GM23338 (cell line): ENCODE results near the gene PWP2. TPM values are rescaled to one million over a fixed set of nuclear protein-coding genes. Genes with fewer than 3 reads are reported as not detected.

Source experiments
- ATAC-seq: fragments of 200-7000 bp; cut with Tn5 transposase; 3 replicates; pipeline ENCODE4 v1.9.1; 2020
- DNase-seq: peaks from one replicate; pipeline ENCODE4 v3.0.0-alpha.2; 2015; ENCODE audit warnings: low spot score
- H2AFZ ChIP-seq: fragments of 200-600 bp; sonication (generic); 2 replicates; pipeline ENCODE4 v1.8.0; 2016; ENCODE audit warnings: antibody characterized with exemption, mild to moderate bottlenecking, moderate library complexity
- H3F3A ChIP-seq: fragments of 200-600 bp; sonication (generic); replicated peaks from 2 replicates; pipeline ENCODE4 v1.8.0; 2017; ENCODE audit warnings: antibody characterized with exemption, mixed run types, low read depth
- H3K27ac ChIP-seq: fragments of 200-600 bp; sonication (generic); 2 replicates; pipeline ENCODE4 v1.6.1; 2016; ENCODE audit warnings: low read depth
- H3K27me3 ChIP-seq: fragments of 200-600 bp; sonication (generic); 2 replicates; pipeline ENCODE4 v1.8.0; 2016; ENCODE audit warnings: mild to moderate bottlenecking, mixed run types, moderate library complexity; ENCODE audit not compliant: insufficient read depth
- H3K36me3 ChIP-seq: fragments of 200-600 bp; sonication (generic); 2 replicates; pipeline ENCODE4 v1.8.0; 2016; ENCODE audit warnings: mild to moderate bottlenecking; ENCODE audit not compliant: insufficient read depth
- H3K4me1 ChIP-seq: fragments of 200-600 bp; sonication (generic); 2 replicates; pipeline ENCODE4 v1.8.0; 2016; ENCODE audit warnings: mild to moderate bottlenecking, moderate library complexity; ENCODE audit not compliant: insufficient read depth
- H3K4me2 ChIP-seq: fragments of 200-600 bp; sonication (generic); 2 replicates; pipeline ENCODE4 v1.7.1; 2017; ENCODE audit warnings: mixed run types
- H3K4me3 ChIP-seq: fragments of 200-600 bp; sonication (generic); 2 replicates; pipeline ENCODE4 v1.6.1; 2016; ENCODE audit warnings: mixed run types
- H3K79me2 ChIP-seq: fragments of 200-600 bp; sonication (generic); replicated peaks from 2 replicates; pipeline ENCODE4 v1.8.0; 2017; ENCODE audit warnings: mild to moderate bottlenecking; ENCODE audit not compliant: insufficient read depth
- H3K9me2 ChIP-seq: fragments of 200-600 bp; sonication (generic); 2 replicates; pipeline ENCODE4 v1.8.0; 2017; ENCODE audit not compliant: insufficient read depth
- H4K20me1 ChIP-seq: fragments of 200-600 bp; sonication (generic); replicated peaks from 2 replicates; pipeline ENCODE4 v1.8.0; 2017; ENCODE audit warnings: mild to moderate bottlenecking; ENCODE audit not compliant: insufficient read depth
- H3K27ac Mint-ChIP-seq: 2 replicates; pipeline ENCODE4 v1.8.0; 2020; ENCODE audit warnings: inconsistent platforms, mild to moderate bottlenecking, moderate library complexity, mixed read lengths
- H3K27me3 Mint-ChIP-seq: 3 replicates; pipeline ENCODE4 v1.8.0; 2022; ENCODE audit warnings: low read depth, mild to moderate bottlenecking, moderate library complexity, mixed read lengths, inconsistent platforms; ENCODE audit not compliant: insufficient read depth, poor library complexity
- H3K36me3 Mint-ChIP-seq: 3 replicates; pipeline ENCODE4 v1.8.0; 2021; ENCODE audit warnings: low read depth, mild to moderate bottlenecking, inconsistent platforms, moderate library complexity, mixed read lengths
- H3K4me1 Mint-ChIP-seq: 3 replicates; pipeline ENCODE4 v1.8.0; 2020; ENCODE audit warnings: mild to moderate bottlenecking, inconsistent platforms, mixed read lengths
- H3K4me3 Mint-ChIP-seq: 3 replicates; pipeline ENCODE4 v1.8.0; 2021; ENCODE audit warnings: moderate library complexity, mild to moderate bottlenecking, inconsistent platforms, mixed read lengths
- H3K9me3 Mint-ChIP-seq: 3 replicates; pipeline ENCODE4 v1.8.0; 2020; ENCODE audit warnings: moderate library complexity, mild to moderate bottlenecking, inconsistent platforms, mixed read lengths
- CREB1 ChIP-seq: fragments of 250-450 bp; sonication (Bioruptor Pico); IDR thresholded peaks from 2 replicates; pipeline ENCODE4 v1.5.0; 2020; ENCODE audit warnings: low read depth, mild to moderate bottlenecking, moderate library complexity
- EZH2 ChIP-seq: fragments of 200-600 bp; sonication (generic); IDR thresholded peaks from one replicate; pipeline ENCODE4 v1.8.0; 2017; ENCODE audit warnings: antibody characterized with exemption, mild to moderate bottlenecking, low read depth; ENCODE audit not compliant: unreplicated experiment
- EZH2phosphoT487 ChIP-seq: fragments of 200-600 bp; sonication (generic); IDR thresholded peaks from one replicate; pipeline ENCODE4 v1.8.1; 2018; ENCODE audit warnings: antibody characterized with exemption; ENCODE audit not compliant: unreplicated experiment
- JUNB ChIP-seq: IDR thresholded peaks from one replicate; pipeline ENCODE4 v1.6.1; 2016; ENCODE audit warnings: antibody characterized with exemption; ENCODE audit not compliant: unreplicated experiment
- NANOG ChIP-seq: IDR thresholded peaks from 2 replicates; pipeline ENCODE4 v1.6.1; 2016; ENCODE audit warnings: antibody characterized with exemption, borderline replicate concordance
- POLR2AphosphoS5 ChIP-seq: IDR thresholded peaks from 2 replicates; pipeline ENCODE4 v1.6.1; 2016; ENCODE audit warnings: antibody characterized with exemption, low read depth
- REST ChIP-seq: IDR thresholded peaks from one replicate; pipeline ENCODE4 v1.6.1; 2018; ENCODE audit warnings: antibody characterized with exemption; ENCODE audit not compliant: unreplicated experiment
- STAT1 ChIP-seq: IDR thresholded peaks from one replicate; pipeline ENCODE4 v1.6.1; 2016; ENCODE audit warnings: antibody characterized with exemption; ENCODE audit not compliant: unreplicated experiment
- ZNF114 ChIP-seq: fragments of 250-450 bp; sonication (Bioruptor Pico); IDR thresholded peaks from 2 replicates; pipeline ENCODE4 v1.5.0; 2020; ENCODE audit warnings: mild to moderate bottlenecking, moderate library complexity
- ZNF331 ChIP-seq: fragments of 250-450 bp; sonication (Bioruptor Pico); IDR thresholded peaks from 2 replicates; pipeline ENCODE4 v1.5.0; 2020; ENCODE audit warnings: low read depth, mild to moderate bottlenecking, moderate library complexity
- ZNF462 ChIP-seq: fragments of 250-450 bp; sonication (Bioruptor Pico); IDR thresholded peaks from 2 replicates; pipeline ENCODE4 v1.5.0; 2020; ENCODE audit warnings: mild to moderate bottlenecking, moderate library complexity
- polyA plus RNA-seq: library from polyadenylated mRNA; unstranded; fragments of >200 nt; fragmentation: Nextera tagmentation; extraction: Ambion mirVana; gene quantifications from 2 replicates; pipeline ENCODE4 v1.2.1, GENCODE V29; 2016
- total RNA-seq: library from RNA; depleted of rRNA; stranded (reverse); fragments of >200 nt; shearing (Covaris generic); gene quantifications from 2 replicates; pipeline ENCODE4 v1.2.3, GENCODE V29; 2014
- TF ChIP-seq, protein P1 (sequence below), 2 experiments: fragments of 200-600 bp in 1 of 2; sonication (generic) in 1 of 2; conservative IDR thresholded peaks; 2 replicates each; pipeline versions ENCODE4 v1.5.1 to v1.6.1; 2016 to 2017; ENCODE audit warnings: antibody characterized with exemption in 2 of 2, low read depth in 2 of 2, mild to moderate bottlenecking in 2 of 2, moderate library complexity in 1 of 2
- TF ChIP-seq, protein P2 (sequence below): IDR thresholded peaks from 2 replicates; pipeline ENCODE4 v1.6.1; 2016; ENCODE audit warnings: antibody characterized with exemption

PWP2 gene
- total and polyA plus RNA-seq, 2 experiments from 2014 or later: 18.2 to 59.2 TPM

DNA sequence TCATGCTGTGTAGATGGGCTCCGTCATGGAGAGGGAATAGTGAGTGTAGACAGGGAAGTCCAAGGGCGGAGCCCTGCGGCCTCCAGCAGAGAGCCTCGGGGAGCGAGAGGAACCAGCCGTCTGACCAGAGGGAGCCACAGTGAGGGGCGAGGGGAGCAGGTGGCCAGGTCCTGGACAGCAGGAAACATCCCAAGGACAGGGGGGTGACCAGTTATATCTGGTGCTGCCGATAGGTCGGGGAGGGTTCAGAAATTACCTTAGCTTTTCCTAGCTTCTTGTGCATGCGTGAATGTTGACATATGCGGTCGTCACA lies 48.6 kb upstream of the PWP2 start:
- peaks cover 14% of the 10 kb centered on the region; the same call in 1 of the 2 replicates for H3K36me3 ChIP-seq

More for the DNA sequence above, 48.6 kb upstream of the PWP2 start:
- 0 out of 2 replicates have a peak, but pooled peaks cover 9% of the 10 kb centered on the region for H4K20me1 ChIP-seq
- no peak overlapping the region for H3K4me3 ChIP-seq
- H3K9me3 Mint-ChIP-seq: no peaks in the 10 kb centered on the region; the same call in 2 of the 3 replicates
- TF ChIP-seq ZNF462: no peak
- no peak for TF ChIP-seq ZNF114 (CRISPR knock-in tag)
- TF ChIP-seq, protein P1, sequence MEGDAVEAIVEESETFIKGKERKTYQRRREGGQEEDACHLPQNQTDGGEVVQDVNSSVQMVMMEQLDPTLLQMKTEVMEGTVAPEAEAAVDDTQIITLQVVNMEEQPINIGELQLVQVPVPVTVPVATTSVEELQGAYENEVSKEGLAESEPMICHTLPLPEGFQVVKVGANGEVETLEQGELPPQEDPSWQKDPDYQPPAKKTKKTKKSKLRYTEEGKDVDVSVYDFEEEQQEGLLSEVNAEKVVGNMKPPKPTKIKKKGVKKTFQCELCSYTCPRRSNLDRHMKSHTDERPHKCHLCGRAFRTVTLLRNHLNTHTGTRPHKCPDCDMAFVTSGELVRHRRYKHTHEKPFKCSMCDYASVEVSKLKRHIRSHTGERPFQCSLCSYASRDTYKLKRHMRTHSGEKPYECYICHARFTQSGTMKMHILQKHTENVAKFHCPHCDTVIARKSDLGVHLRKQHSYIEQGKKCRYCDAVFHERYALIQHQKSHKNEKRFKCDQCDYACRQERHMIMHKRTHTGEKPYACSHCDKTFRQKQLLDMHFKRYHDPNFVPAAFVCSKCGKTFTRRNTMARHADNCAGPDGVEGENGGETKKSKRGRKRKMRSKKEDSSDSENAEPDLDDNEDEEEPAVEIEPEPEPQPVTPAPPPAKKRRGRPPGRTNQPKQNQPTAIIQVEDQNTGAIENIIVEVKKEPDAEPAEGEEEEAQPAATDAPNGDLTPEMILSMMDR (conservative IDR thresholded peaks at IDR 0.05; ENCODE audit: low read depth in 2 of 2): no peak
- no peak for TF ChIP-seq NANOG
- TF ChIP-seq STAT1: no peak
- no peak for TF ChIP-seq REST
- TF ChIP-seq JUNB: no peak
- TF ChIP-seq, protein P2, sequence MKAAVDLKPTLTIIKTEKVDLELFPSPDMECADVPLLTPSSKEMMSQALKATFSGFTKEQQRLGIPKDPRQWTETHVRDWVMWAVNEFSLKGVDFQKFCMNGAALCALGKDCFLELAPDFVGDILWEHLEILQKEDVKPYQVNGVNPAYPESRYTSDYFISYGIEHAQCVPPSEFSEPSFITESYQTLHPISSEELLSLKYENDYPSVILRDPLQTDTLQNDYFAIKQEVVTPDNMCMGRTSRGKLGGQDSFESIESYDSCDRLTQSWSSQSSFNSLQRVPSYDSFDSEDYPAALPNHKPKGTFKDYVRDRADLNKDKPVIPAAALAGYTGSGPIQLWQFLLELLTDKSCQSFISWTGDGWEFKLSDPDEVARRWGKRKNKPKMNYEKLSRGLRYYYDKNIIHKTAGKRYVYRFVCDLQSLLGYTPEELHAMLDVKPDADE: no peak
- TF ChIP-seq ZNF331 (CRISPR knock-in tag): no peak
- no peak for TF ChIP-seq CREB1
- no peak for TF ChIP-seq POLR2AphosphoS5
- no peak for TF ChIP-seq EZH2phosphoT487
- no peak for TF ChIP-seq EZH2
- peaks cover 6% of the 10 kb centered on the region for H3K79me2 ChIP-seq
- H3K9me2 ChIP-seq: no peaks in the 10 kb centered on the region
- H3K4me3 Mint-ChIP-seq: no peak overlapping the region
- ATAC-seq (no peak; the same call in 2 of the 3 replicates), DNase-seq (no peak)
- H3K27ac Mint-ChIP-seq: 0 out of 2 replicates have a peak overlapping the region, but pooled peaks have one; percentile 31
- H3K4me1 ChIP-seq: no peaks in the 10 kb centered on the region
- no peaks in the 10 kb centered on the region for H3K27me3 ChIP-seq
- H3F3A ChIP-seq: no peaks in the 10 kb centered on the region
- H3K36me3 Mint-ChIP-seq: peaks cover 24% of the 10 kb centered on the region
- H3K27me3 Mint-ChIP-seq: no peaks in the 10 kb centered on the region
- no peak overlapping the region for H2AFZ ChIP-seq
- no peaks in the 10 kb centered on the region for H3K4me1 Mint-ChIP-seq
- no peak overlapping the region for H3K27ac ChIP-seq
- H3K4me2 ChIP-seq: no peak overlapping the region
